Caco-2 (cell line): ENCODE measurements around the gene WNT9A. TPM values are rescaled to one million over a fixed set of nuclear protein-coding genes. Genes with fewer than 3 reads are reported as not detected.

ENCODE experiments used
- BruUV-seq: library from RNA; stranded (reverse); fragments of 400-500 nt; replicated peaks from 2 replicates; lab custom pipeline; 2021; lab: Mats Ljungman, UMichigan
- CTCF ChIA-PET: fragments of 300-600 bp; sonication (Branson Sonifier 250); formaldehyde crosslinking; loops from one replicate; lab custom pipeline; 2022; ENCODE audit warnings: antibody characterized with exemption; lab: Charles Lee
- POLR2A ChIA-PET: fragments of 300-600 bp; sonication (Branson Sonifier 250); formaldehyde crosslinking; loops from one replicate; lab custom pipeline; 2022; ENCODE audit warnings: antibody characterized with exemption; lab: Charles Lee
- DNase-seq, 2 experiments: peaks; one replicate each; pipeline versions ENCODE4 v3.0.0 to v3.0.0-alpha.2; 2020 to 2022
- H3K27me3 ChIP-seq: replicated peaks from 2 replicates; pipeline ENCODE4 v1.6.0; 2011; ENCODE audit warnings: low read length; ENCODE audit not compliant: control insufficient read depth, insufficient read depth
- H3K36me3 ChIP-seq: 2 replicates; pipeline ENCODE4 v1.5.1; 2011; ENCODE audit warnings: low read length; ENCODE audit not compliant: control insufficient read depth, insufficient read depth
- H3K4me1 ChIP-seq: fragments of 250-450 bp; sonication (Bioruptor Pico); 2 replicates; pipeline ENCODE4 v1.5.1; 2020; ENCODE audit warnings: mild to moderate bottlenecking
- H3K4me3 ChIP-seq: 2 replicates; pipeline ENCODE4 v1.5.1; 2011; ENCODE audit warnings: low read depth, mild to moderate bottlenecking, control low read depth, low read length
- H3K9me3 ChIP-seq: fragments of 250-450 bp; sonication (Bioruptor Pico); 2 replicates; pipeline ENCODE4 v1.5.1; 2020; ENCODE audit warnings: mild to moderate bottlenecking, moderate library complexity
- H3K27ac Mint-ChIP-seq: one replicate; pipeline ENCODE4 v1.8.0; 2022; ENCODE audit warnings: mixed read lengths; ENCODE audit not compliant: unreplicated experiment
- H3K27me3 Mint-ChIP-seq: one replicate; pipeline ENCODE4 v1.8.0; 2022; ENCODE audit warnings: mixed read lengths; ENCODE audit not compliant: insufficient read depth, unreplicated experiment
- H3K36me3 Mint-ChIP-seq: one replicate; pipeline ENCODE4 v1.8.0; 2022; ENCODE audit warnings: mild to moderate bottlenecking, mixed read lengths; ENCODE audit not compliant: insufficient read depth, unreplicated experiment
- H3K4me1 Mint-ChIP-seq: one replicate; pipeline ENCODE4 v1.8.0; 2022; ENCODE audit warnings: low read depth, mixed read lengths; ENCODE audit not compliant: unreplicated experiment
- H3K4me3 Mint-ChIP-seq: one replicate; pipeline ENCODE4 v1.8.0; 2022; ENCODE audit warnings: mild to moderate bottlenecking, moderate library complexity, mixed read lengths; ENCODE audit not compliant: unreplicated experiment
- H3K9me3 Mint-ChIP-seq: one replicate; pipeline ENCODE4 v1.8.0; 2022; ENCODE audit warnings: mixed read lengths; ENCODE audit not compliant: unreplicated experiment
- intact Hi-C: fragments of 100-400 bp; cut with micrococcal nuclease; formaldehyde crosslinking; loops from one replicate; pipeline ENCODE4 v1.10.0; 2022; ENCODE audit not compliant: unreplicated experiment
- total RNA-seq: library from RNA; stranded (reverse); gene quantifications from 2 replicates; pipeline ENCODE4 v1.2.3, GENCODE V29; 2022
- TF ChIP-seq, protein P1 (sequence below), 2 experiments: fragments of 200-600 bp in 1 of 2; IDR thresholded peaks; 1 replicate in 1 of 2; 2 replicates in 1 of 2; pipeline versions ENCODE4 v1.5.1 to v1.8.0; 2011 to 2022; ENCODE audit warnings: antibody characterized with exemption in 1 of 2, control low read depth in 1 of 2, inconsistent platforms in 1 of 2, low read depth in 1 of 2, low read length in 1 of 2, mild to moderate bottlenecking in 1 of 2, moderate library complexity in 1 of 2; ENCODE audit not compliant: insufficient read depth in 1 of 2, severe bottlenecking in 1 of 2, unreplicated experiment in 1 of 2

WNT9A gene
- total RNA-seq, 1 experiment from 2014 or later: 0.68 TPM

DNA sequence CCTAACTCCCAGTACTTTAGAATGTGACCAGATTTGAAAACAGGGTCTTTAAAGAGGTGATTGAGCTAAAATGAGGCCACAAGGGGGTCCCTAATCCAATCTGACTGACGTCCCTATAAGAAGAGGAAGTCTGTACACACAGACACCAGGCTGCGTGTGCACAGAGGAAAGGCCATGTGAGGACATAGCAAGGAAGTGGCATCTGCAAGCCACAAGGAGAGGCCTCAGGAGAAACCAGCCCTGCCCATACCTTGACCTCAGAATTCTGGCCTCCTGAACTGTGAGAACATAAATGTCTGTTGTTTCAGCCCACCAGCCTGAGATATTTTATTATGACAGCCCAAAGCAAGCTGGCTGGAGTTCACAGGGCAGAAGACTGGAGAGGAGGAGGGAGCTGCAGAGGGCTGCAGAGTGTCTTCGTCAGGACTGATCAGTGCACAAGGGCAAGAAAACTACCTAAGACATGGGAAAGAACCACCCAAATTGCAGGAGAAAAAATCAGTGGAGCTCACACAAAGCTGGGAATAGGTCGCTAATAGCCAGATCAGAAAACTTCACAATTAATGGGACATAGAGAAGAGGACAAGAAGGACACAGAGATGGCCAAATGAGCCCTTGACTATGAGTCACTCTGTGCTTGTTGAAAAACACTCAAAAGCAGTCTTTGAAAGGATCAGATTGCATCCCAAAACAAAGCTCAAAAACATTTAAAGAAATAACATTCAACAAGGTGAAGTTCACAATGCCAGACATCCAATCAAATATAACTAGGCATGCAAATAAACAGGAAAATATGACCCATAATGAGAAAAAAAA, 14.1 kb upstream of the WNT9A start:
- no peak overlapping the region for H3K4me3 ChIP-seq
- no peak for DNase-seq
- no peaks in the 10 kb centered on the region for H3K36me3 ChIP-seq
- H3K4me3 Mint-ChIP-seq: no peak overlapping the region
- no TSS peak for BruUV-seq
- intact Hi-C loops: no loop called here
- no peaks in the 10 kb centered on the region for H3K4me1 Mint-ChIP-seq
- no peak overlapping the region for H3K27ac Mint-ChIP-seq
- TF ChIP-seq, protein P1, sequence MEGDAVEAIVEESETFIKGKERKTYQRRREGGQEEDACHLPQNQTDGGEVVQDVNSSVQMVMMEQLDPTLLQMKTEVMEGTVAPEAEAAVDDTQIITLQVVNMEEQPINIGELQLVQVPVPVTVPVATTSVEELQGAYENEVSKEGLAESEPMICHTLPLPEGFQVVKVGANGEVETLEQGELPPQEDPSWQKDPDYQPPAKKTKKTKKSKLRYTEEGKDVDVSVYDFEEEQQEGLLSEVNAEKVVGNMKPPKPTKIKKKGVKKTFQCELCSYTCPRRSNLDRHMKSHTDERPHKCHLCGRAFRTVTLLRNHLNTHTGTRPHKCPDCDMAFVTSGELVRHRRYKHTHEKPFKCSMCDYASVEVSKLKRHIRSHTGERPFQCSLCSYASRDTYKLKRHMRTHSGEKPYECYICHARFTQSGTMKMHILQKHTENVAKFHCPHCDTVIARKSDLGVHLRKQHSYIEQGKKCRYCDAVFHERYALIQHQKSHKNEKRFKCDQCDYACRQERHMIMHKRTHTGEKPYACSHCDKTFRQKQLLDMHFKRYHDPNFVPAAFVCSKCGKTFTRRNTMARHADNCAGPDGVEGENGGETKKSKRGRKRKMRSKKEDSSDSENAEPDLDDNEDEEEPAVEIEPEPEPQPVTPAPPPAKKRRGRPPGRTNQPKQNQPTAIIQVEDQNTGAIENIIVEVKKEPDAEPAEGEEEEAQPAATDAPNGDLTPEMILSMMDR (IDR thresholded peaks at IDR 0.05; ENCODE audit: insufficient read depth in 1 of 2, low read depth in 1 of 2, low read length in 1 of 2, severe bottlenecking in 1 of 2, unreplicated experiment in 1 of 2): no peak
- H3K36me3 Mint-ChIP-seq: no peaks in the 10 kb centered on the region
- ChIA-PET CTCF (no interaction called here), POLR2A (no interaction called here)
- H3K27me3 Mint-ChIP-seq: peaks cover 9% of the 10 kb centered on the region
- no peaks in the 10 kb centered on the region for H3K9me3 Mint-ChIP-seq
- no peaks in the 10 kb centered on the region for H3K4me1 ChIP-seq
- H3K9me3 ChIP-seq: no peaks in the 10 kb centered on the region
- no peaks in the 10 kb centered on the region for H3K27me3 ChIP-seq

DNA sequence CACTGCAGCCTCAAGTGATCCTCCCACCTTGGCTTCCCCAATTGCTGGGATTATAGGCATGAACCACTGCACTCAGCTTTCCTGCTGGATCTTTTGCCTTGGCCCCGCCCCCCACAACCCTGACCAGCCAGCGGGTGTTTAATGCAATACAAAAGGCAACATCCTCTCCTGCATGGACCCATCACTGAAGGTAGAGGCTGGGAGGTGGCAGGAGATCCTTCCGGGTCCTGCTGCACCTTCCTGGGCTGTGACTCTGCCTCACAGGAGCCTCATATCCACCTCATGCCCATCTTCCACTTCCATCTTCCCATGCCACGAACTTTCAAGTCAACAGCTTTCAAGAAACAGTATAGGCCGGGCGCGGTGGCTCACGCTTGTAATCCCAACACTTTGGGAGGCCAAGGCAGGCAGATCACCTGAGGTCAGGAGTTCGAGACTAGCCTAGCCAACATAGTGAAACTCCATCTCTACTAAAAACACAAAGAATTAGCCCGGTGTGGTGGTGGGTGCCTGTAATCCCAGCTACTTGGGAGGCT, 11.7 kb upstream of the WNT9A start:
- no peak for DNase-seq
- ChIA-PET POLR2A (no interaction called here), CTCF (no interaction called here)
- TF ChIP-seq, protein P1 (IDR thresholded peaks at IDR 0.05; ENCODE audit: insufficient read depth in 1 of 2, low read depth in 1 of 2, low read length in 1 of 2, severe bottlenecking in 1 of 2, unreplicated experiment in 1 of 2): no peak
- Mint-ChIP-seq H3K27ac (no peak overlapping the region), H3K9me3 (no peaks in the 10 kb centered on the region), H3K27me3 (peaks cover 12% of the 10 kb centered on the region), H3K36me3 (no peaks in the 10 kb centered on the region), H3K4me3 (no peak overlapping the region), H3K4me1 (no peaks in the 10 kb centered on the region)
- H3K27me3 ChIP-seq: no peaks in the 10 kb centered on the region
- H3K36me3 ChIP-seq: no peaks in the 10 kb centered on the region
- no TSS peak for BruUV-seq
- H3K9me3 ChIP-seq: peaks cover 7% of the 10 kb centered on the region; the same call in 1 of the 2 replicates
- no peak overlapping the region for H3K4me3 ChIP-seq
- intact Hi-C loops: no loop called here
- H3K4me1 ChIP-seq: no peaks in the 10 kb centered on the region

DNA sequence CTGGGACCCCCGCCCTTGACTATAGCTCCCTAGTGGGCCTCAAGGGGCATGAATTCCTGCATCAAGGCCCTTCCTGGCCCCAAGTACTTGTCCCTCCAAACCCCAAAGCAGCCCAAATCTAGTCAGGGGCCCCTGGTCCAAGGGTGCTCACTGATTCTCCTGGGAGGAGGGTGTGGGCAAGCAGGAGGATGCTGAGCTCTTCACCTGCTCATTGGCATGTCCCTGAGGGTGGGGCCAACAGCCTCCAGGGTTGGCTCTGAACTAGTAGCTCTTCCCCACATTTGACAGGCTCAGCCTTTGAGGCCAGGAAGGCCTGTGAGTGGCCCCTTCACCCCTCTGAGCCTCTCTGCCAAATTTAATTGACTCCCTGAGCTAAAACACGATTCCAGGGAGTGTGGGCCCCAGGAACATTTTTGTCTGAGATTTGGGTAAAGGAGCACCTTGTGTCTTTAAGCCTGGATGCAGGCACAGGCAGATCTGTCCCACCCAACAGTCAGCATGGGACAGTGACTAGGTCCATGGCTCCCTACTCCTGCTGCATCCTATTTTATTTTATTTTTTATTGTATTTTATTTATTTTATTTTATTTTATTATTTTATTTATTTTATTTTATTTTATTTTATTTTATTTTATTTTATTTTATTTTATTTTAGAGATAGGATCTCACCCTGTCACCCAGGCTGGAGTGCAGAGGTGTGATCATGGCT, 11.0 kb upstream of the WNT9A start:
- no peak overlapping the region for H3K4me3 ChIP-seq
- Mint-ChIP-seq H3K9me3 (no peaks in the 10 kb centered on the region), H3K36me3 (no peaks in the 10 kb centered on the region), H3K27me3 (peaks cover 12% of the 10 kb centered on the region), H3K4me1 (no peaks in the 10 kb centered on the region), H3K4me3 (no peak overlapping the region), H3K27ac (no peak overlapping the region)
- no peaks in the 10 kb centered on the region for H3K4me1 ChIP-seq
- CTCF ChIA-PET: no interaction called here
- BruUV-seq: no TSS peak
- POLR2A ChIA-PET: no interaction called here
- no peaks in the 10 kb centered on the region for H3K27me3 ChIP-seq
- peaks cover 7% of the 10 kb centered on the region; the same call in 1 of the 2 replicates for H3K9me3 ChIP-seq
- no peak for DNase-seq
- intact Hi-C loops: no loop called here
- H3K36me3 ChIP-seq: no peaks in the 10 kb centered on the region
- TF ChIP-seq, protein P1 (IDR thresholded peaks at IDR 0.05; ENCODE audit: insufficient read depth in 1 of 2, low read depth in 1 of 2, low read length in 1 of 2, severe bottlenecking in 1 of 2, unreplicated experiment in 1 of 2): no peak
